ENCODE data around the gene GPATCH2L. TPM values are rescaled to one million over a fixed set of nuclear protein-coding genes. Genes with fewer than 3 reads are reported as not detected.

The GPATCH2L gene
- total RNA-seq, 1 donor, result 107 TPM

GRCh38 chr14:76252471-76252870 is 100.7 kb downstream of the GPATCH2L start:
- no peak for DNase-seq (ENCODE audit: low read depth in 2 of 3, low spot score in 2 of 3)

DNA sequence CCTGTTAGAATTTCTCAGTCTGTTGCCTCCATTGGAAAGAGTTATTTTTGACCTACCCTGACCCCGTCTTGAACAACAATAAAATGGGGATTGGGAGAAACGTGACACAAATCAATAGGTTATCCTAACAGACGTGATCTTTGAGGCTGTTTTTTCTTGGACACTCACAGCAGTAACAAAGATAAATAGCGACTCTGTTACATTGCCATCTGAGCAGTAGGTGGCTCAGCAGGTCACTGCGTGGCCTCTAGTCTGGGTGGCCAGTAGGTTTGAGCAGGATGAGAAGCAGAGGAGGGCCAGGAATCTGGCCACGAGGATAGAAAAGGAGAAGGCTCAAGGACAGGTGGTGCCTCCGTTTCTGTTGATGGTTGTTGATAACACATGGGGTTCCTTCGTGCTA is 101.4 kb downstream of the GPATCH2L start:
- DNase-seq (ENCODE audit: low read depth in 2 of 3, low spot score in 2 of 3), result no peak

DNA sequence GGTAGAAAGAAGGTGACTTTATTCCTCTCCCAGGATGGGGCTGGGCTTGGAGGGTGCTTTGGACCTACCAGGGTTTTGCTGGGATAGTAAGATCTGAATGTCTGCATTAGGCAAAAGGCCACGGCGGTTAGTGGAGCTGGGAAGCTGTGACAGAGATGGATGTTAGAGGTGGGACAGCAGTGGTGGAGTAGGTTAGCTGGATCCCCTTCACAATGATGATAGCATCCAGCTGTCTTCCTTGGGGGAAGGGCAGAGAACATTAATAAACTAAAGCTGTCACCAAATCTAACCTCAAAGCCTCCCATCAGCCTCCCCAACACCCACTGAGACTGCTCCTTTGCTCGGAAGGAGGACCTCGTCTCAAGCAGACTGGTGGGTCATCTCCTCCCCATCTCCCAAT is 104.8 kb downstream of the GPATCH2L start:
- DNase-seq (ENCODE audit: low read depth in 2 of 3, low spot score in 2 of 3), result no peak

- DNase-seq (ENCODE audit: low read depth in 2 of 3, low spot score in 2 of 3), result no peak
Observed at GRCh38 chr14:76257111-76257803, 105.5 kb downstream of the GPATCH2L start.

DNA sequence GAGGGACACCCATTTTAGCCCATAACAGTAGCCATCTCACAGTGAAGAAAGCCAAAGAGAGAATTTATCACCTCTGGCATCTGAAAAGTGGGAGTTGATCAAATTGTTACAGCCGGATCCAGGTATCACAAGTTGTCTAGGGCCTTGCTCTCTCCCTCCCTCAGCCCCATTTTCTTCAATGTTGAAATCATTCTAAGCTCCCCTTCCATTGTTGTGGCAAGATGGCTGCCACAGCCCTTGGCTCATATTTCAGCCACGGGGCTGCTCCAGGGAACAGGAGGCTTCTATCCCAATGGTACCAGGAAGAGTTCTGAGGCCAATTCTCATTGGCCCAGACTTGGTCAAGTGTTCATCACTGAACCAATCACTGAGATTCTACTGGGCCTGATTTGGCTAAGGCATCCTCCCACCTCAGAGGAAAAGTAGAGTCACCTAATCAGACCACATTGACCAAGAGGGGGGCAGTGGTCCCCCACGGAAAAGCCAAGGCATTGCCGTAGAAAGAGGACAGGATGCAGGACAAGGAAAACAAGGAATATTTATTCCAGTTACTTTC is 106.2 kb downstream of the GPATCH2L start:
- no peak for DNase-seq (ENCODE audit: low read depth in 2 of 3, low spot score in 2 of 3)

DNA sequence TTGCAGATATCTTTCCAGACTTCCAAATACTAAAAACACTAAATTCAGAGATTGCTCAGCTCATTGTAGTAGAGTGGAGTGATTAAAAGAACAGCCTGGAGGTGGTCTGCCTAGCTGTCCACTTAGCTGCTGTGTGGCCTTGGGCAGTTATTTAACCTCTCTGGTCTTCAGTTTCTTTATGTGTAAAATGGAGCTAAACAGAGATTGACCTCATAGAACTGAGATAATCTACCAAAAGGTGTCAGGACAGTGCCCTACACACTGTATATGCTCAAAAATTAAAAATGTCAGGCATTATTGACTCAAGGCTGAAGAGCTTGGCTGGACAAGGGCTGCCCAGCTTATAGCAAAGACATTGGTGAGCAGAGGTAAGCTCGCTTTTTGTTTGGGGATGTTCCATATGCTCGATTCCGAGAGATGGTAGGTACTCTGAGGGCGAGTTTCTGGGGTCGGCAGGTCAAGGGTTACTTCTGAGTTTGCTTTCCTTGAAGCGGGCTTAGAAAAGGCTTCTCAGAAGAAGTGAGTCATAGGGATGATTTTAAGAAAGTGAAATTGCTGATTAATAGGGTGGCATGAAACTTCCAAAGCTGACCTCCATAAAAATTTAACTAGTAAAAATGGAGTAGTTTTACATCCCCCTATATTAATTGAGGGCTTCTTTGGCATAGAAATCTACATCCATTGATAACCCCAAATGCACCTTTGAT is 107.5 kb downstream of the GPATCH2L start:
- DNase-seq (ENCODE audit: low read depth in 2 of 3, low spot score in 2 of 3), result no peak

DNA sequence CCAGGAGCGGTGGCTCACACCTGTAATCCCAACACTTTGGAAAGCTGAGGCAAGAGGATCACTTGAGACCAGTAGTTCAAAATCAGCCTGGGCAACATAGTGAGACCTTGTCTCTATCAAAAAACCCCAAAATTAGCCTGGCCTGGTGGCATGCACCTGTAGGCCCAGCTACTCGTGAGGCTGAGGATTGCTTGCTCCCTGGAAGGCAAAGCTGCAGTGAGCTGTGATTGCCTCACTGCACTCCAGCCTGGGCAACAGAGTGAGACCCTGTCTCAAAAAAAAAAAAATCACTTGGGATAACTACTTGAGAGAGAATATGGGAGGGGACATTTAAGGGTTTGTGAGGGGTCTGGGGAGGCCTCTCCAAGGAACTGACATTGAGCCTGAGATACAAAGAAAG is 109.0 kb downstream of the GPATCH2L start:
- no peak for DNase-seq (ENCODE audit: low read depth in 2 of 3, low spot score in 2 of 3)

GRCh38 chr14:76261371-76261811 is 109.7 kb downstream of the GPATCH2L start:
- peak in 1 of 3 donors; percentile 18 for DNase-seq (ENCODE audit: low read depth in 2 of 3, low spot score in 2 of 3)

- DNase-seq (ENCODE audit: low read depth in 2 of 3, low spot score in 2 of 3), result no peak
Observed at GRCh38 chr14:76262641-76263040, 110.9 kb downstream of the GPATCH2L start.

Other genes with a start within 250 kb of the GPATCH2L start
- gene TGFB3, start 169.9 kb upstream of the GPATCH2L start, total RNA-seq, result 2.2 TPM
- 9.2 TPM for gene IFT43, start 166.2 kb upstream of the GPATCH2L start, total RNA-seq
- under 0.01 TPM for gene ESRRB, start 224.2 kb downstream of the GPATCH2L start, total RNA-seq

All from hematopoietic multipotent progenitor cell (in vitro differentiated cells).